GM21786 (cell line): ENCODE measurements around the gene HOXB2.
"Not testable (repeated sequence)": the region's sequence is repeated elsewhere in the genome, so short reads cannot be mapped to it uniquely, and the experiment has no call there.

Experiments used
- ATAC-seq: cut with Tn5 transposase; IDR thresholded peaks from one replicate; pipeline ENCODE4 v1.9.1; 2021; ENCODE audit not compliant: unreplicated experiment

The HOXB2 gene

GRCh38 chr17:48517478-48517877, 27.4 kb downstream of the HOXB2 start:
- ATAC-seq = no peak

- no peak for ATAC-seq
Measured at GRCh38 chr17:48515925-48516900, 28.7 kb downstream of the HOXB2 start.

GRCh38 chr17:48514477-48514876, 30.4 kb downstream of the HOXB2 start:
- no peak for ATAC-seq

GRCh38 chr17:48513666-48514455, 31.0 kb downstream of the HOXB2 start:
- no peak for ATAC-seq

- no peak for ATAC-seq
Measured at GRCh38 chr17:48513097-48513496, 31.8 kb downstream of the HOXB2 start.

- no peak for ATAC-seq
Measured at GRCh38 chr17:48510761-48511604, 33.9 kb downstream of the HOXB2 start.

- no peak for ATAC-seq
Measured at GRCh38 chr17:48510381-48510760, 34.5 kb downstream of the HOXB2 start.

- ATAC-seq = not testable (repeated sequence)
Measured at GRCh38 chr17:48509708-48510107, 35.2 kb downstream of the HOXB2 start.

GRCh38 chr17:48506246-48506645, 38.7 kb downstream of the HOXB2 start:
- no peak for ATAC-seq

GRCh38 chr17:48505788-48506187, 39.1 kb downstream of the HOXB2 start:
- peak; percentile 85 for ATAC-seq

- no peak for ATAC-seq
Measured at GRCh38 chr17:48504953-48505352, 40.0 kb downstream of the HOXB2 start.

GRCh38 chr17:48503747-48504146, 41.2 kb downstream of the HOXB2 start:
- ATAC-seq = no peak

GRCh38 chr17:48502901-48503300, 42.0 kb downstream of the HOXB2 start:
- ATAC-seq = no peak

GRCh38 chr17:48502312-48502711, 42.6 kb downstream of the HOXB2 start:
- ATAC-seq = no peak

- ATAC-seq = no peak
Measured at GRCh38 chr17:48500435-48501426, 44.2 kb downstream of the HOXB2 start.

- ATAC-seq = no peak
Measured at GRCh38 chr17:48499735-48500434, 45.0 kb downstream of the HOXB2 start.

- ATAC-seq = no peak
Measured at GRCh38 chr17:48499248-48499647, 45.7 kb downstream of the HOXB2 start.

GRCh38 chr17:48498164-48498850, 46.6 kb downstream of the HOXB2 start:
- no peak for ATAC-seq

GRCh38 chr17:48497103-48497502, 47.8 kb downstream of the HOXB2 start:
- ATAC-seq = no peak
